Heart left ventricle (tissue), 13 donors: ENCODE data around the gene ACSL1.

Source experiments
- CTCF ChIP-seq, 12 donors: fragments of 200-600 bp; sonication (generic) in 4 of 12; IDR thresholded peaks; one replicate each; pipeline versions ENCODE4 v1.5.0 to v1.8.0; 2018 to 2022; ENCODE audit warnings: antibody characterized with exemption in 12 of 12, mild to moderate bottlenecking in 5 of 12
- POLR2A ChIP-seq, 2 donors: fragments of 450-650 bp; IDR thresholded peaks; one replicate each; pipeline ENCODE4 v1.6.1; 2017; ENCODE audit warnings: antibody characterized with exemption in 2 of 2, mild to moderate bottlenecking in 2 of 2, moderate library complexity in 2 of 2
- donor health status: ischemic (EF 13 %, LVEDD 7.1; RV severe dilation, severe dysfunction).
- donor health status: DM: no; HTN: yes; CAD: no.
- donor health status: DM: no; HTN: no; CAD: no.
- donor health status: ischemic (EF 25% LVEDD 6.9; RV normal size, moderate dysfunction).
- donor health status: ischemic (EF 25% LVEDD 5.7; RV mildly dilated, moderate dysfunction).
- donor health status: ischemic (EF 35%, LVEDD 5.7; RV mildly dilated, moderate dysfunction).
- donor health status: nonischemic (EF 11% LVEDD 7.7; RV severe dilation, severe dysfunction).
- donor health status: DM: yes; HTN: yes; CAD: no.
- donor health status: PGD.
- donor health status: ischemic (EF 29% LVEDD 5.4; RV normal size, mild dysfunction).
- donor health status: nonischemic (EF 23%, LVEDD 6.1; RV moderate dilation, normal function).

DNA sequence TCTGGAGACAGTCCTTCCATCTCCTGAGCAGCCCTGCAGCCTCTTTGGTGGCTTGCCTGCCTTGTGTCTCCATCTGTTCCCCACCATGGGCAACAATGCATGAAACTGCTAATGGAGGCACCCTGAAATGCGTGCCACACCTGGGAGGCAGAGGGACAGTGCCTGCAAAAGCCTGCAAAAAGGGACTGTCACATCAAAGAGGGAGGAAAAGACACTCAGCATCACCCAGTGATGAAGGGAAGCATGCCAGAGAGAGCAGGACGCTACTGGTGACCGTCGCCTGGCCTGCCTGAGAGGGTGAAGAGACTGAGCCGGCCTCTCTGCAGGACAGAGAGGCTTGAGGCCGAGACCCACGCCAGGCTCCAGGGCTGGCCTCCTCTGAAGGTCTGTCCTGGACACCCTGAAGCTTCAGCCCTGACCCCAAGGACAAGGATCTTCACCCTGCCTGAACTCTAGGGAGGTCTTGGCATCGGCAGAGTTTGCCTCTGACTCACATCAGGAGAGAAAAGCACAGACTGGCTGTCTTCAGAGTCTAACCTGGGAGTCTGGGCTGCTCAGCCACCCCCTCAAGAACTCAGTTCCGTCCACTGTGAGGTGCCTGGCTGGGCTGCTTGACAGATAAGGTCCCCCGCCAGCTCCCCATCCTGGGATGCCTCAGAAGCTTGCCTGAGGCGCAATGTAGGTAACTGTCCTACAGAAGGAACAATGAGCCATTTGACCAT is 8.1 kb downstream of the ACSL1 start:
- TF ChIP-seq CTCF (IDR thresholded peaks at IDR 0.05) (no peak), POLR2A (IDR thresholded peaks at IDR 0.05) (no peak)
